ENCODE measurements around the gene ACSF2. TPM values are rescaled to one million over a fixed set of nuclear protein-coding genes. Genes with fewer than 3 reads are reported as not detected.

Gene ACSF2
- polyA plus RNA-seq, 2 of the 4 experiments (the other 2 are of a cell fraction), result 24.4 to 33.6 TPM

DNA sequence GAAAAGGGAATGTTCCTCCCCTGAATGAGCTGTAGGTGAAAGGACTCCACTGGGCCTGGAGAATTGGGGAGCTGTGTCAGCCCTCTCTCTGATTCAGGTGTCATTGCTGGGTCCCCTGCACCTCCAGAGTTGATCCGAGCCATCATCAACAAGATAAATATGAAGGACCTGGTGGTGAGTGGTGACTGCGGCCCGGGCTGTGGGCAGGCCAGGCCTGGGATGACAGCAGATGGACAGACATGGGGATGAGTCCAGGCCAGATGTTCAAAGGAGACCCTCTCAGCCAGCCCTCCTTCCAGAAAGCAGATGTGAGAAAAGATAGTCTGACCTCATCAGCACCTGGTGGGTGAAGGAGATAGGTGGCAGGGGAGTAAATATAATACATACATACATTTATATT lies 38.1 kb downstream of the ACSF2 start:
- no peak for FAIRE-seq
- WGBS (ENCODE audit: missing lambda C conversion rate), result 83% methylated on average over 3 of the region's 3 CpGs
- H3K9me3 ChIP-seq, result no peaks in the 10 kb centered on the region
- ChIA-PET CTCF (interaction anchor here (0.6 to 19.6 kb wide), 4 partner anchors 11 to 295 kb away, joined by 3 to 238 read pairs (median 8); partner anchors contain the start of genes LRRC59 and RSAD1), POLR2A (no interaction called here)
- no peak overlapping the region for H3K27ac ChIP-seq
- peaks cover 19% of the 10 kb centered on the region for H3K4me1 ChIP-seq
- no peak for TF ChIP-seq FOSL2 (IDR thresholded peaks at IDR 0.05)
- no peak for TF ChIP-seq FOSL2 (CRISPR knock-in tag; IDR thresholded peaks at IDR 0.05)
- TF ChIP-seq MAZ (IDR thresholded peaks at IDR 0.05; ENCODE audit: borderline replicate concordance, low read depth, low read length), result no peak
- H3K4me3 ChIP-seq, result no peak overlapping the region
- no peak for DNase-seq (ENCODE audit: low read depth in 1 of 2, low spot score in 1 of 2)
- no peak overlapping the region for H3K4me2 ChIP-seq
- ATAC-seq, result no peak

- ATAC-seq (no peak), DNase-seq (ENCODE audit: low read depth in 1 of 2, low spot score in 1 of 2) (no peak), FAIRE-seq (no peak)
- H3K4me1 ChIP-seq, result peaks cover 16% of the 10 kb centered on the region
- WGBS (ENCODE audit: missing lambda C conversion rate), result 73% methylated on average over 4 of the region's 4 CpGs
- no peak overlapping the region for H3K4me3 ChIP-seq
- no peak overlapping the region for H3K27ac ChIP-seq
- no peaks in the 10 kb centered on the region for H3K9me3 ChIP-seq
- CTCF ChIA-PET, result interaction anchor here (0.6 to 19.6 kb wide), 5 partner anchors 11 to 295 kb away, joined by 3 to 238 read pairs (median 3); partner anchors contain the start of genes LRRC59 and RSAD1
- TF ChIP-seq FOXS1 (CRISPR knock-in tag; IDR thresholded peaks at IDR 0.05) (no peak), MAFK (IDR thresholded peaks at IDR 0.05; ENCODE audit: partially characterized antibody) (no peak), KDM5A (IDR thresholded peaks at IDR 0.05) (no peak), JUNB (IDR thresholded peaks at IDR 0.05) (no peak), GATA3 (IDR thresholded peaks at IDR 0.05; ENCODE audit: borderline replicate concordance) (no peak), HOXB5 (CRISPR knock-in tag; IDR thresholded peaks at IDR 0.05) (no peak), RARB (CRISPR knock-in tag; IDR thresholded peaks at IDR 0.05) (no peak), MYC (IDR thresholded peaks at IDR 0.05; ENCODE audit: borderline replicate concordance, low read length) (no peak), CTCF (IDR thresholded peaks at IDR 0.05) (no peak), NR3C1 (IDR thresholded peaks at IDR 0.05) (no peak), HMGXB4 (CRISPR knock-in tag; IDR thresholded peaks at IDR 0.05; ENCODE audit: borderline replicate concordance) (no peak), ZFP36 (IDR thresholded peaks at IDR 0.05; ENCODE audit: borderline replicate concordance, partially characterized antibody) (no peak), RNF2 (IDR thresholded peaks at IDR 0.05; ENCODE audit: borderline replicate concordance, low read depth) (no peak), POLR2AphosphoS2 (conservative IDR thresholded peaks at IDR 0.05; ENCODE audit: low read length) (no peak)
- TF ChIP-seq, protein P1, sequence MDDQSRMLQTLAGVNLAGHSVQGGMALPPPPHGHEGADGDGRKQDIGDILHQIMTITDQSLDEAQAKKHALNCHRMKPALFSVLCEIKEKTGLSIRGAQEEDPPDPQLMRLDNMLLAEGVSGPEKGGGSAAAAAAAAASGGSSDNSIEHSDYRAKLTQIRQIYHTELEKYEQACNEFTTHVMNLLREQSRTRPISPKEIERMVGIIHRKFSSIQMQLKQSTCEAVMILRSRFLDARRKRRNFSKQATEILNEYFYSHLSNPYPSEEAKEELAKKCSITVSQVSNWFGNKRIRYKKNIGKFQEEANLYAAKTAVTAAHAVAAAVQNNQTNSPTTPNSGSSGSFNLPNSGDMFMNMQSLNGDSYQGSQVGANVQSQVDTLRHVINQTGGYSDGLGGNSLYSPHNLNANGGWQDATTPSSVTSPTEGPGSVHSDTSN (IDR thresholded peaks at IDR 0.05), result no peak
- TF ChIP-seq, protein P2, sequence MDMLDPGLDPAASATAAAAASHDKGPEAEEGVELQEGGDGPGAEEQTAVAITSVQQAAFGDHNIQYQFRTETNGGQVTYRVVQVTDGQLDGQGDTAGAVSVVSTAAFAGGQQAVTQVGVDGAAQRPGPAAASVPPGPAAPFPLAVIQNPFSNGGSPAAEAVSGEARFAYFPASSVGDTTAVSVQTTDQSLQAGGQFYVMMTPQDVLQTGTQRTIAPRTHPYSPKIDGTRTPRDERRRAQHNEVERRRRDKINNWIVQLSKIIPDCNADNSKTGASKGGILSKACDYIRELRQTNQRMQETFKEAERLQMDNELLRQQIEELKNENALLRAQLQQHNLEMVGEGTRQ (IDR thresholded peaks at IDR 0.05), result no peak
- POLR2A ChIA-PET, result no interaction called here
- H3K4me2 ChIP-seq, result no peak overlapping the region
Observed at GRCh38 chr17:50464736-50465135, 38.7 kb downstream of the ACSF2 start.

- CTCF ChIA-PET, result interaction anchor here (0.6 to 19.6 kb wide), 4 partner anchors 10 to 68 kb away, joined by 3 to 238 read pairs (median 8); partner anchors contain the start of genes LRRC59 and RSAD1
- ATAC-seq, result no peak
- TF ChIP-seq MAZ (IDR thresholded peaks at IDR 0.05; ENCODE audit: borderline replicate concordance, low read depth, low read length), result no peak
- no peak for TF ChIP-seq RNF2 (IDR thresholded peaks at IDR 0.05; ENCODE audit: borderline replicate concordance, low read depth)
- TF ChIP-seq, protein P1 (IDR thresholded peaks at IDR 0.05), result no peak
- TF ChIP-seq MYC (IDR thresholded peaks at IDR 0.05; ENCODE audit: borderline replicate concordance, low read length), result no peak
- TF ChIP-seq JUN (IDR thresholded peaks at IDR 0.05), result no peak
- TF ChIP-seq CEBPB (IDR thresholded peaks at IDR 0.05), result no peak
- TF ChIP-seq, protein P3, sequence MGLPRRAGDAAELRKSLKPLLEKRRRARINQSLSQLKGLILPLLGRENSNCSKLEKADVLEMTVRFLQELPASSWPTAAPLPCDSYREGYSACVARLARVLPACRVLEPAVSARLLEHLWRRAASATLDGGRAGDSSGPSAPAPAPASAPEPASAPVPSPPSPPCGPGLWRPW (IDR thresholded peaks at IDR 0.05), result no peak
- Histone ChIP-seq H3K4me2 (no peak overlapping the region), H3K4me3 (no peak overlapping the region), H3K27ac (no peak overlapping the region), H3K9me3 (no peaks in the 10 kb centered on the region), H3K4me1 (peaks cover 16% of the 10 kb centered on the region)
- WGBS (ENCODE audit: missing lambda C conversion rate), result 93% methylated on average over 6 of the region's 6 CpGs
- POLR2A ChIA-PET, result no interaction called here
- no peak for DNase-seq (ENCODE audit: low read depth in 1 of 2, low spot score in 1 of 2)
- no peak for FAIRE-seq
Observed at GRCh38 chr17:50465171-50465570, 39.2 kb downstream of the ACSF2 start.
